NCI-H82 (cell line): ENCODE measurements around the gene CMIP.

Experiments
- DNase-seq: peaks from one replicate; lab custom pipeline; 2025; lab: John Stamatoyannopoulos, UW

The CMIP gene

DNA sequence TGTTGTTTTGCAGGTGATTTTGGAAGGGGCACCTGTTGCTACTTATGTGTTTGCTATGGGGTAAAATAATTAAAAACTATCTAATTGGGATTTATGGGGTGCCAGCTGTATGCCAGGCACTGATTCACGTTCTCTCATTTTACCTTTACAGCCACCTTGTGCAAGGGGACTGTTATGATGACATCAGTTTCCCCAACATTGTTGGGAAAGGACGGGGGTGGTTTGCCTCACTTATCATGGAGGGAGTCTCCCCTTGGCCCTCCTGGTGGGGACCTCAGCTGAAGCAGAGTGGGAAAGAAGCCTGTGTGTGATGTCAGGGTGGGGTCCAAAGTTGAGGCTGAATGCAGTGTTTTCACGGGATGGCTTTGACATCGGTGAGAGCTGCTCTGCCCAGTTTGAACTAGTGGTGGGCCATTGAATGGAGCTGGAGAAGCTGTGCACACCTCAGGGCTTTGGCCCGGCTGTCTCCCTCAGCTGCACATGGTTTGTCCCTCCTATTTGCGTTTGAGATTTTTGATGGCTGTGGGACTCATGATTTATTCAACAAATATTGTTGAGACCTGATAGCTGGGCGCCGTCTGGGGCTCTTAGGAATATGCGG lies 36.1 kb downstream of the CMIP start:
- DNase-seq, result no peak

GRCh38 chr16:81481207-81481821 lies 36.7 kb downstream of the CMIP start:
- no peak for DNase-seq

DNA sequence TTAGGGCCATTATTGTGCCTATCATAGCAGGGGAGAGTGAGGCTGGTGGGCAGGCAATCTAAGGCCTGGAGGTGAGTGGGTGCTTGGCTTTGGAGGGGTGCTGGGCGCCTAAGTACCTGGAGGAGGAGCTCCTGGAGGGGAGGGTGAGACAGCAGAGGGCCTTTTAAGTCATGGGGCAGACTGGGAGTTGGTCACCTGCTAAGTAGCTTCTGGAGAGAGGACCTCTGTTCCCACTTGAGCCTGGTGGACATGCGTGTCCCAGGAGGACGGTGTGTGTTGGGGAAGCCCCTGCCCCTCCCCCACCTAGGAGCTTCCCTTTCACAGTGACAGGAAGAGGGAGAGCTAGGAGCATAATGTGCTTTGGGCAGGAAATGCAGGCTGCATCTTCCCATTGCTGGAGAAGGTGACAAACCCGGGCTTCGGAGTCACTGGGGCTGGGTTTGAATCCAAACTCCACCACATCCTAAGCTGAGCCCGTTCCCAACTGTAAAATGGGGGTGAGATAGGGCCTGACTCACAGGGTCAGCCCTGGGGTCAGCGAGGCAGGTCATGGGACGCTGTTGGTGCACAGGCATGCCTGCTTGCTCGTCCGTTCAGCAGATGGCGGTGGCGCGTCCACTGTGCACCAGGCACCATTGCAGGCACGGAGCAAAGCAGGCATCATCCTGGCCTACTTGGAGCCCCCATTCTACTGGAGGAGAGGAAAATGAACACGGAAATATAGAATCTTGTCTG lies 37.9 kb downstream of the CMIP start:
- DNase-seq, result no peak

DNA sequence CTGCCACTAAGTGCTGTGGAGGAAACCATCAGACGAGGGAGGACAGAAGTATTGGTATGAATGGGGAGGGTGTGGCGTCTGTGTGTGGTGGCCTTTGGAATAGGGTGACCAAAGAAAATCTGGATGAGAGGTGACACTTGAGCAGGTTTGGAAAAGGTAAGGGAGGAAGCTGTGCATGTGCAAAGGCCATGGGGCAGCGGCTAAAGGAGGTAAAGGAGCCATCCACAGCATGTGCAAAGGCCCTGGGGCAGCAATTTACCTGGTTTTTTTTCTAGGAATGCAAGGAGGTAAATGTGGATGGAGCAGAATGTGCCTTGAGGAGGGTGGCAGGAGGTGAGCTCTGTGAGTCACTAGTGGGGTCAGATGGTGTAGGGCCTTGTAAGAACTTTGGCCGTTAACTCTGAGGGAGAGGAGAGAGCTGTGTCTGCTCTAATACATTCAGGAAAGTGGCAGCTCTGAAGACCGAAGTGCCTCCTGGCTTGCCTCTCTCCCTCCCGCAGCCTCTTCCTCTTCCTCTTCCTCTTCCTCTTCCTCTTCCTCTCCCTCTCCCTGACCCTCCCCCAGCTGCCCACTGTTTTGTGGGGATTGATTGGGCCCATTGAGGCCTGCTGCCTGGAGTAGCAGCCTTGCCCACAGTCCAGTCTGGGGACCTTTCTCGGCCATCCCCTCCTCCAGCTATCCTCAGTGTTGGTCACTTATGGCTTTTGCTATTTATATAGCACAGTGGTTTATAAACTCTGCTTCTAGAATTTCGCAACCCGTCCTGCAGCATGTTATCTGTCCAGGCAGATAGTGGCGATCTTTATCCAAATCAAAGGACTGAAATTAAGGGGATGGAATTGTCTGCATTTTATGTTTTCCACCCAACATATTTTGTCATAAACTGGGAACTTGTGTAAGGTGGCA lies 38.7 kb downstream of the CMIP start:
- no peak for DNase-seq

- DNase-seq, result no peak
Observed at GRCh38 chr16:81483970-81484595, 39.5 kb downstream of the CMIP start.

DNA sequence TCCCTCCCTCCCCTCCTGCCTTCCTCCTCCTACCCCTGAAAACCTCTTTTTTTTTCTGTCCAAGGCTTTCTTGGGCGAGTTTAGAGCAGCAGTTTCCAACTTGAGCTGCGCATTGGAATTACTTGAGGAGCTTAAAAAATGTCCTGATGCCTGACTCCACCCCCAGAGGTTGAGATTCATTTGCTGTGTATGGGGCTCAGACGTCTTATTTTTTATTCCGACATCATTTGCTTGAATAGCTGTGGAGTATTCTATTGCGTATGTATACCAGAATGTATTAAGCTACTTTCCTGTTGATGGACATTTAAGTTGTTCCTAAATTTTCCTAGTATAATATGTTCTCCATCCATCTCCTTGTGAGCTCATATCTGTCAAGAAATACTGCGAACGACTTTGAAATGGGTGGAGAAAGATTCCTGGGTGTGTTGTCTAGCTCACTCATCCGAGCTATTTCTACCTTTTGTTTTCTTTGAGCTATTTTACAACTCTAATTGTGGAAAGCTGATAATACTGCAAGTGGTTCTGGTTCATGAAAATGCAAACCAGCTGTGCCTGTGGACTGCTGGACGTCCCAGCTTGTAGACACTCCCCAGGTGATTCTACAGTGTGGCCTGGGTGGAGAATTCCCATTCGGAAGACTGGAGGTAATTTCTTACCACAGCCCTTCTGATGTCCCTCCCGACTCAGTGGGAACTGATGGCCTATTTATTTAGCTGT lies 40.5 kb downstream of the CMIP start:
- no peak for DNase-seq

DNA sequence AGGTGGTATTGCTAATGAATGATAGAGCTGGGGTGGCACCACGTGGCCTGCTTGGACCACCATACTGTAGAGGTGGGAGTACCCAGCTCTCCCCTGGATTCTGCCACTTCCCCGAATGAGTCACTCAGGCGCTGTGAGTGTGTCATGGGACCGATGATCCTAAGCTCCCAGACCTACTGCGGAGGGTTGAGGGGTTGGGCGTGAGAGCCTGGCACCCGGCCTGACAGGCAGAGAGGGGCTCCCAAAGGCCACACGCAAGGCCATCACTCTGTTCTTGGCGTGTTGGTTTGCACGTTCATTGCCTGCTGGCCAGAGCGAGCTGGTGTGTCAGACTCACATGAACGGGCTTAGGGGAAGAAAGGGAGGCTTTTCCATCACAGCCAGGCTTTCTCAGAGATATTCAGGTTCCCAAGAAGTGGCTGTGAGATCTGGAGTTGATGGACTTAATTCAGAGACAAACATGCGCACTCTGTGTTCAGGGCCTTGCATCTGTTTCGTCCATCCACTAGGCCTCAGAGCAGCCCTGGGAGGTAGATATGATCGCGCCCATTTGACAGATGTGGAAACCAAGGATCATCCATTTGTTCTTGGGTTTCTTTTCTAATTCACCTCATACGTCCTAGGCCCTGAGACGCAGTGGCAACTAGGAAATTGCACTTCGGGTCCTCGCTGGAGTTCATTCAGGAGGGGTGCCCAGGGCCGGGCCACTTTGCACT lies 41.4 kb downstream of the CMIP start:
- no peak for DNase-seq

GRCh38 chr16:81486540-81487061 lies 42.0 kb downstream of the CMIP start:
- no peak for DNase-seq

- no peak for DNase-seq
Observed at GRCh38 chr16:81487301-81487720, 42.7 kb downstream of the CMIP start.

DNA sequence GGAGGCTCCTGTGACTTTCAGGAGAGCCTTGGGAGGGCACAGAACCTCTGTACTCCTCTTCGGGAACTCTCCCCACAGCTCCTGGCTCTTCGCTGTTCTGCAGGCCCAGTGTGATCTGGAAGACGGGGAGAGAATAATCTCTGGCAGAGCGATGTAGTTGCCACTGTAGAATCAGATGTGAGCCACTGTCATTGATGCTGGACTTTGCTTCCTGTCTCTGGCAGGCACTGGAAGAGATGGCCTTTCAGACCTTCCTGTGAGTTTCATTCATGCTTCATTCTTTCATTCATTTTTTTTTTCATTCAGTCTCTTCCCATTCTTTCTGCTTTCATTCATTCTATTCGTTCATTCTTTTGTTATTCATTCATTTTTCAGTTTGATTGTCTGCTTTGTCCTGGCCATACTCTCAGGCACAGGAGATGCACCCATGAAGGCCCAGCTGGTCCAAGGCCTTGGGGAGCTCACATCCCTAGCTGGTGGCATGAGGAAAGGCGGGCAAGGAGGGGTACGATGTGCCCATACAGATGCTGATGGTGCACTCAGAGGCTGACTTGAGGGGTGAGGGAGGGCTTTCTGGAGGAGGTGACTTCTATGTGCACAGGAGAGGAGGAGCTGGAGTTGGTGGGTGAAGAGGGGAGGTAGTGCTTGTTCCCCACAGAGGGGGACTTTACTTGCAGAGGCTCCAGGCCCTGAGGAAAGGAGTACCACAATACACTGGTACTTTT lies 44.2 kb downstream of the CMIP start:
- no peak for DNase-seq

DNA sequence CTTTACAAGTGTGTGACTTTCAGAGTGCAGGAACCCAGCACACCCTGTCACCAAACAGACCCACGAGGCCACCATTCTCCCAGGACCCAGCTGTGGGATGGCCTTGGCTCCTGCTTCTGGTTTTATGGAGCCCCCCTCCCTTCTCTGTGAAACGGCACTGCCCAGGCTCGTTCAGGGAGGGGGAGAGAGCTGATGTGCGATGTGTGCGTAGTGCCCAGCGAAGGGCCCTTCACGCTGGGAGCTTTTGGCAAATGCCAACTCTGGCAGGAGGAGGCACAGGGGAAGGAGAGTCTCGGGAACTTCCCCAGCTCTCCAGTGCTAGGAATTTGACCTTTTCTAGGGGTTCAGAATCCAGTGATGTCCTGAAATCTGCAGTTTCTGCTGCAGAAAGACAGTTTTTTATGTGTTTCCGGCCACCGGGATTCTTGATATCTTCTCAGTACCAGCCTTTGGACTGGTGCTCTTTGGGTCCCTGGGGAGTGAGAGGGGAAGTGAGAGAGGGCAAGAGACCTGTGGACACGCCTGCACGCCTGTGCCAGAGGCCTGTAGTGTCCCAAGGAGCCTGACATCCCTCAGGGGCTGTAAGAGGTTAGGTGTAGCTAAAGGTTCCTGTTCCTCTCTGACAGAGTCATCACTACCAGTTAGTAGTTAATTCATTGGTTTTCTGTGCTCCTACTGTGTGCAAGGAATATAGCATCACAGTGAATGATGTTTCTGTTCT lies 45.1 kb downstream of the CMIP start:
- DNase-seq, result no peak

DNA sequence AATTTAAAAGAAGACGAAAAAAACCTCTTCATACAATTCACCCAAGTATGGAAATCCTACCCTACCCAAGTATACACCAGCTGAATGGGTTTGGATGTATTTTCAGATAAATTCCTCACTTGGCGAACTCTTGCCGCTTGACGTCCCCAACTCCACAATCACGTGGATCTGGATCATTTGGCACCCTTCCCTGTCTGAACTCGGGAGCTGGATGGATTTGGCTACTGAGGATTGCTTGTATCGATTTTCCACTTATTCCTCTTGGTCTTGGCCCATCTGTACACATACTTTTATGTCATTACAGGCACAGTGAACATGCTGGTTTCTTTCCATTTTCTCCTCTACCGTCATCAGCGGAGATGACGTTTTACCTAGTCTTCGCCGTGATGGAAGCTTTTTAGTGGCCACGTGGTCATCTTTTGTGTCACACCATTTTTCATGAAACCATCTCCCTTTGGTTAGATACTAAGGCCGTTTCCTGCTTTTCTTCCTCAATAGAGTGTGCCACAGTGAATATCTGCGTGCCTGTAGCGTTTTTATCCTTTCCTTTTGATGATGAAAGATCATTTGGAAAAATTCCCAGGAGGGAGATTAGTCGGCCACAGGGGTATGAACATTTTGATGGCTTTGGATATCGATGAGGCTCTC lies 47.1 kb downstream of the CMIP start:
- DNase-seq, result peak; percentile 5

DNA sequence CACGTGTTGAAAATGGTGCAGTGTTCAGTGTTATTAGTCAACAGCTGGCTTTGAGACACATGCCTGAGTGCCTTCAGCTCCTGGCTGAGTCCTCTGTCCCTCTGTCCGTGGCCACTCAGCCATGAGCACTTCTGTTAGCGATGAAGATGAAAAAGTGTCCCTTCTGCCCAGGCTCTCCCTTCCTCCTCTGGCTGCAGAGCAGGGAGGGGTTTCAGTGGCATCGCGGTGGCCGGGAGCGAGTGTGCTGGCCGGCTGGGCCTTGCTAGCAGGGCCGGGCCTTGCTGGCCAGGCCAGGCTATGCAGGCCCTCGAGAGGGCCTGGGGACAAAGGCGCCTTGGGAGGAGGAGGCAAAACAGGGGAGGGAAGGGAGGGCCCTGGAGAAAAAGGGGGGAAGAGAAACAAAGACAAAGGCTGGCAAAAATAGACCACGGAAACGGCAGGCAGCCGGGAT lies 47.7 kb downstream of the CMIP start:
- DNase-seq, result no peak

- no peak for DNase-seq
Observed at GRCh38 chr16:81492965-81493754, 48.6 kb downstream of the CMIP start.

DNA sequence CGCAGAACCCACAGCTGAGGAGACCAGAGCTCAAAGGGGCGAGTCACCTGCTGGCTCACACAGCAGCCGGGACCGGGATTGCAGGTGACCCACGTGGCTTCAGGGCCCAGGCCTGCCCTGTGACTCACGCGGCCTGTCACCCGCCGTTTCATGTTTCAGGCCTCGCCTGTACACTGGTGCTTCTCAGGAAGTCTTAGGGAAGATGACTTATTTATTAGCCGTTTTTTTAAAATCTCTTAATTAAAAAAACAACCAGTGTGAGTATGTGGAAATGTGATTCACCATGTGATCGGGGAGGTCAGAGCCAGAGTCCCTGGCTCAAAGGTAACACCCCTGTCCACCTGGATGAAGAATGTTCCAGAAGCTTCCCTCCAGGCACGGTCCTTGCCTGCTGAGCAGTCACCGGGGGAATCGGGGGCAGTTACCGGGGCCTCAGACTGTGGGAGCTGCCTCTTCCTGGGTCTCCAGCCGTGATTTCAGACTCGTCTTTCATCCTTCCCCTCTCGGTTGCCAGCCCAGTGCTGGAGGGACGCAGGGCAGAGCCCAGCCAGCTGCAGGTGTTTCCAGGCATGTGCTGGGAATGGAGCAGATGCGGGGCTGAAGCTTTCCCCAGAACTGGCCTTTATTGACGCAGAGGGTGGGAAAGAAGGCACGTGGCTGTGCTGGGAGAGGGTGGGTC lies 49.3 kb downstream of the CMIP start:
- no peak for DNase-seq

GRCh38 chr16:81494434-81494806 lies 49.8 kb downstream of the CMIP start:
- DNase-seq, result no peak

GRCh38 chr16:81494888-81495287 lies 50.3 kb downstream of the CMIP start:
- DNase-seq, result no peak
